ENCODE measurements around the gene LRP11.
A peak's percentile ranks its signal among the peaks of the same experiment; 100 is the strongest.
"Not testable (repeated sequence)": the region's sequence is repeated elsewhere in the genome, so short reads cannot be mapped to it uniquely, and the experiment has no call there.

LRP11 gene, protein sequence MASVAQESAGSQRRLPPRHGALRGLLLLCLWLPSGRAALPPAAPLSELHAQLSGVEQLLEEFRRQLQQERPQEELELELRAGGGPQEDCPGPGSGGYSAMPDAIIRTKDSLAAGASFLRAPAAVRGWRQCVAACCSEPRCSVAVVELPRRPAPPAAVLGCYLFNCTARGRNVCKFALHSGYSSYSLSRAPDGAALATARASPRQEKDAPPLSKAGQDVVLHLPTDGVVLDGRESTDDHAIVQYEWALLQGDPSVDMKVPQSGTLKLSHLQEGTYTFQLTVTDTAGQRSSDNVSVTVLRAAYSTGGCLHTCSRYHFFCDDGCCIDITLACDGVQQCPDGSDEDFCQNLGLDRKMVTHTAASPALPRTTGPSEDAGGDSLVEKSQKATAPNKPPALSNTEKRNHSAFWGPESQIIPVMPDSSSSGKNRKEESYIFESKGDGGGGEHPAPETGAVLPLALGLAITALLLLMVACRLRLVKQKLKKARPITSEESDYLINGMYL

DNA sequence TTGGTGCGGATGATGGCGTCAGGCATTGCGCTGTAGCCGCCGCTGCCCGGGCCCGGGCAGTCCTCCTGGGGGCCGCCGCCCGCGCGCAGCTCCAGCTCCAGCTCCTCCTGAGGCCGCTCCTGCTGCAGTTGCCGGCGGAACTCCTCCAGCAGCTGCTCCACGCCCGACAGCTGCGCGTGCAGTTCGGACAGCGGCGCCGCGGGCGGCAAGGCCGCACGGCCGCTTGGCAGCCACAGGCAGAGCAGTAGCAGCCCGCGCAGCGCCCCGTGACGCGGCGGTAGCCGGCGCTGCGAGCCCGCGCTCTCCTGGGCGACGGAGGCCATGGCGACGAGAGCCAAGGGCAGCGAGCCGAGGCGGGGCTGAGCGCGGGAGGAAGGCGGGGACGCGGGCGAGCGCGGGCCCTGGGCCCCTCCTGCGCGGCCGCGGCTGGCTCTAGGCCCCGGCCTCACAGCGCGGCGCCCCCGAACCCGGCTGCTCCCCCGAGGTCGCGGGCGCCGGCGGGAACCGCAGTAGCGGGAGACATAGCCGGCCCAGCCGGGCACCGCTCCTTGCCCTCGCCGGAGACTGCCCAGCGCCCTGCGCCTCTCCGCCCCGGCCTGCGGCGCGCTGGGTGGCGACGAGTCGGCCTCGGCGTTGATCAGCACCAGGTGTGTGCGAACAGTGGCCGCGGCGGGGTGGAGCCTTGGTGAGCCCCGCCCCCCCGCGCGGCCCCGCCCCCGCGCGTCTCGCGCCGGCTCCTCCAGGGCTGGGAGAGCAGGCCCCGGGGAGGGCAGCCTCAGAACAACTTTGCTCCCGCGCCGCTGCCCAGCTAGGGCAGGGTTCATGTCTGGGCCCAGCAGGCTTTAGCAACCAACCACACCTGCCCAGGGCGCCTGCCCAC is at the start of gene LRP11:
Gene LRP11, minus strand, starts transcription at position 662 of the 880 bp plus-strand sequence. Its CDS starts 339 bp downstream, at position 323.
- DNase-seq: peak; percentile 82

- no peak for DNase-seq
Observed at GRCh38 chr6:149913540-149914240, 49.5 kb upstream of the LRP11 start.

DNA sequence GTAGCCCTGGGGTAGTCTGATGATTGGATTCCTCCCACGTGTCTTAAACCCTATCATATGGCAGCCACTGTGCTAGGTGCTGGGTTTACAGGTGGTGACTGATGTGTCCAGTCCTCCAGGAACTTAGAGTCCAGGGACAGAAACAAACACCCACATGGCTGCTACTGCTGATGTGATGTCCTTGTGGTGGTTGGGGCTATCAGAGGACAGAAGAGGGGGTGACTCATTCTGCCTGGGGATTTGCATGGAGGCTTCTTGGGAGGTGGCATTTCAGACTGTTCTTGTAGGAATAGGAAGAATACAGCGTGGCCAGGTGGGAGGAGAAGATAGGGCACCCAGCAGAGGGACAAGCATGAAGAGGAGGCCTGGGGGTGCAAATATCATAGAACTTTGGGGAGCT is 48.9 kb upstream of the LRP11 start:
- DNase-seq: no peak

GRCh38 chr6:149912680-149913079 is 48.5 kb upstream of the LRP11 start:
- DNase-seq: not testable (repeated sequence)

GRCh38 chr6:149910721-149911151 is 46.6 kb upstream of the LRP11 start:
- no peak for DNase-seq

GRCh38 chr6:149909701-149910470 is 45.7 kb upstream of the LRP11 start:
- no peak for DNase-seq

GRCh38 chr6:149908480-149908879 is 44.3 kb upstream of the LRP11 start:
- DNase-seq: not testable (repeated sequence)

DNA sequence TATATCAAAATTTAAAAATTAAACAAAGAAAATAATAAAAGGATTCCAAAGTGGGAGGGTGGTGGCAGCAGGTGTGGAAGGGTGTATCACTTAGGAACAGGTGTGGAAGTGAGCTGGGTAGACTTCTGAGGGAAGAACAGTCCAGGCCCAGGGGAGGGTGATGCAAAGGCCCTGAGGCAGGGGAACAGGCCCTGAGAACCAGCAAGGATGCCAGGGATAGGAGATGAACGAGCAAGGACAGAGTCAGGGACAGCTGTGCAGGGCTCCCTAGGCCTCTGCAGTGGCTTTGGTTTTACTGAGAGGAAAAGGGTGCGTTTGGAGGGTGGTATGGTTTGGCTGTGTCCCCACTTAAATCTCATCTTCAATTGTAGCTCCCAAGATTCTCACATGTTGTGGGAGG is 43.2 kb upstream of the LRP11 start:
- no peak for DNase-seq

- no peak for DNase-seq
Observed at GRCh38 chr6:149906405-149906804, 42.2 kb upstream of the LRP11 start.

- DNase-seq: no peak
Observed at GRCh38 chr6:149905911-149906371, 41.8 kb upstream of the LRP11 start.

GRCh38 chr6:149905371-149905910 is 41.3 kb upstream of the LRP11 start:
- no peak for DNase-seq

- DNase-seq: no peak
Observed at GRCh38 chr6:149904661-149905370, 40.7 kb upstream of the LRP11 start.

DNA sequence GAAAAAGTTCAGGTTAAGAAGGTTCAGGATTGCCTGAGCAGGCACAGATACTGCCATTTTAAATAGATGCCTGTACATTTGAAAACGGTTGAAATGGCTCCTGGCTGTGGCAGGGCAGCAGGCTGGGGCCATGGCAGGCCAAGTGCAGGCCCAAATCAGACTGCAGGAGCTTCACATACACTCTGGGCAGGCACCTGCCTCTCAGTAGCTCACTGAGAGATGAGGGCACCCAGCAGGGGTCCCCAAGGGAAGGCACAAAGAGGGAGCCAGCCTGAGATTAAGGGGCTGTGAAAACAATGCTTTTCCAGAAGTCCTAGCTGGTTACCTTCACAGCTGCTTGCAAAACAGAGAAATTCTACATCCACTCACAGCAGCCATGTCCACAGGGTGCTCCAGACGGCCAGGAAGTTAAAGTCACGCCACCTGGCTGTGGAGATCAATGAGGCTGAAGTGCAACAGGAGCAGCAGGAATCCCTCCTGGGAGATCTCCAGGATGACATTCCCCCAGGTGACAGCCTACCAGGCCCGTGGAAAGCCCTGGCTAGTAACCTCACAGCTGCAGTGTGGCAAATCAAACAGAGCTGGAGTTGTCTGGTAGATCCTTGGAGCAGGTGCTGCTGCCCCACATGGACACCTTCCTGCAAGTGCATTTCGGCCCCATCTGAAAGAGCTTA is 39.9 kb upstream of the LRP11 start:
- no peak for DNase-seq

- DNase-seq: no peak
Observed at GRCh38 chr6:149901444-149902140, 37.4 kb upstream of the LRP11 start.

- no peak for DNase-seq
Observed at GRCh38 chr6:149900620-149901443, 36.7 kb upstream of the LRP11 start.

GRCh38 chr6:149899926-149900619 is 35.9 kb upstream of the LRP11 start:
- no peak for DNase-seq

GRCh38 chr6:149899486-149899885 is 35.3 kb upstream of the LRP11 start:
- DNase-seq: no peak

- no peak for DNase-seq
Observed at GRCh38 chr6:149898966-149899365, 34.8 kb upstream of the LRP11 start.
